SK-N-SH (cell line): ENCODE measurements around the gene DIS3L2. TPM values are rescaled to one million over a fixed set of nuclear protein-coding genes. Genes with fewer than 3 reads are reported as not detected.

ENCODE experiments used
- CTCF ChIA-PET: fragments of 300-600, 350-600 bp; formaldehyde crosslinking; extraction: SDS; loops from one replicate; lab custom pipeline; 2021; lab: Yijun Ruan, JAX
- POLR2A ChIA-PET: fragments of 350-600 bp; sonication (Branson Sonifier 250); formaldehyde crosslinking; extraction: SDS; loops from one replicate; lab custom pipeline; 2020; ENCODE audit warnings: antibody characterized with exemption, inconsistent platforms; lab: Yijun Ruan, JAX
- DNase-seq: peaks from one replicate; pipeline ENCODE4 v3.0.0; 2012
- H2AFZ ChIP-seq: fragments of 200-600 bp; sonication (generic); 2 replicates; pipeline ENCODE4 v1.8.1; 2016; ENCODE audit warnings: antibody characterized with exemption, mild to moderate bottlenecking, low read depth
- H3F3A ChIP-seq: fragments of 200-600 bp; sonication (generic); replicated peaks from 2 replicates; pipeline ENCODE3; 2016; ENCODE audit warnings: antibody characterized with exemption, mild to moderate bottlenecking; ENCODE audit not compliant: insufficient read depth
- H3K27ac ChIP-seq, 2 experiments: fragments of 200-500 bp in 1 of 2; fragments of 200-600 bp in 1 of 2; sonication (Bioruptor generic) in 1 of 2; sonication (generic), shearing (Covaris generic) in 1 of 2; 2 replicates each; pipeline versions ENCODE4 v1.5.1 to v1.6.1; 2014 to 2016; ENCODE audit warnings: low read depth in 2 of 2, inconsistent platforms in 1 of 2, low read length in 1 of 2, mild to moderate bottlenecking in 1 of 2, mixed read lengths in 1 of 2
- H3K27me3 ChIP-seq: fragments of 200-600 bp; sonication (generic), shearing (Covaris generic); 2 replicates; pipeline ENCODE4 v1.6.1; 2016; ENCODE audit warnings: mixed run types; ENCODE audit not compliant: insufficient read depth
- H3K36me3 ChIP-seq, 2 experiments: fragments of 200-500 bp in 1 of 2; fragments of 200-600 bp in 1 of 2; sonication (Bioruptor generic) in 1 of 2; sonication (generic) in 1 of 2; replicated peaks in 1 of 2; 2 replicates each; pipeline versions ENCODE3 to v1.5.1; 2014 to 2016; ENCODE audit warnings: low read length in 1 of 2, mild to moderate bottlenecking in 1 of 2; ENCODE audit not compliant: insufficient read depth in 2 of 2, control insufficient read depth in 1 of 2
- H3K4me1 ChIP-seq, 2 experiments: fragments of 200-500 bp in 1 of 2; fragments of 200-600 bp in 1 of 2; sonication (Bioruptor generic) in 1 of 2; sonication (generic), shearing (Covaris generic) in 1 of 2; 2 replicates each; pipeline versions ENCODE4 v1.5.1 to v1.6.1; 2014 to 2016; ENCODE audit warnings: low read depth in 1 of 2, low read length in 1 of 2, mixed run types in 1 of 2; ENCODE audit not compliant: insufficient read depth in 2 of 2, control insufficient read depth in 1 of 2
- H3K4me2 ChIP-seq: fragments of 200-600 bp; sonication (generic), shearing (Covaris generic); 2 replicates; pipeline ENCODE4 v1.6.1; 2017; ENCODE audit warnings: mixed run types
- H3K4me3 ChIP-seq, 2 experiments: fragments of 200-500 bp in 1 of 2; fragments of 200-600 bp in 1 of 2; sonication (Bioruptor generic) in 1 of 2; sonication (generic), shearing (Covaris generic) in 1 of 2; 2 replicates each; pipeline versions ENCODE4 v1.5.1 to v1.8.1; 2014 to 2016; ENCODE audit warnings: low read depth in 2 of 2, inconsistent platforms in 1 of 2, low read length in 1 of 2, mild to moderate bottlenecking in 1 of 2, mixed read lengths in 1 of 2, moderate library complexity in 1 of 2
- H3K79me2 ChIP-seq: fragments of 200-600 bp; sonication (generic); 2 replicates; pipeline ENCODE4 v1.8.1; 2017; ENCODE audit warnings: mild to moderate bottlenecking; ENCODE audit not compliant: insufficient read depth
- H3K9ac ChIP-seq: fragments of 200-600 bp; sonication (generic); 2 replicates; pipeline ENCODE4 v1.6.1; 2017; ENCODE audit warnings: mixed run types
- H3K9me2 ChIP-seq: fragments of 200-600 bp; sonication (generic); 2 replicates; pipeline ENCODE4 v1.6.1; 2017; ENCODE audit warnings: mixed run types
- H3K9me3 ChIP-seq: fragments of 200-600 bp; sonication (generic); 2 replicates; pipeline ENCODE4 v1.6.1; 2017; ENCODE audit warnings: mixed run types, mild to moderate bottlenecking, moderate library complexity
- H4K20me1 ChIP-seq: fragments of 200-600 bp; sonication (generic); 2 replicates; pipeline ENCODE4 v1.6.1; 2017; ENCODE audit warnings: mild to moderate bottlenecking, mixed run types; ENCODE audit not compliant: insufficient read depth
- CHD2 ChIP-seq: fragments of 150-350 bp; IDR thresholded peaks from 2 replicates; pipeline ENCODE4 v1.6.1; 2018; ENCODE audit warnings: low read length; ENCODE audit not compliant: partially characterized antibody
- EP300 ChIP-seq, 2 experiments: IDR thresholded peaks; 2 replicates each; pipeline versions ENCODE4 v1.4.0 to v1.6.1; 2012; ENCODE audit warnings: borderline replicate concordance in 1 of 2, low read depth in 1 of 2, low read length in 1 of 2
- GABPA ChIP-seq: IDR thresholded peaks from 2 replicates; pipeline ENCODE4 v1.4.0; 2012; ENCODE audit warnings: low read depth, mild to moderate bottlenecking
- GATA2 ChIP-seq: sonication (generic); formaldehyde crosslinking; IDR thresholded peaks from 2 replicates; pipeline ENCODE4 v1.5.0; 2020; ENCODE audit warnings: mild to moderate bottlenecking, missing genetic modification reagents
- JUND ChIP-seq: IDR thresholded peaks from 2 replicates; pipeline ENCODE4 v1.4.0; 2012
- MEF2A ChIP-seq: IDR thresholded peaks from 2 replicates; pipeline ENCODE4 v1.4.0; 2012; ENCODE audit warnings: low read depth, borderline replicate concordance
- NFIC ChIP-seq: IDR thresholded peaks from 2 replicates; pipeline ENCODE4 v1.4.0; 2012; ENCODE audit warnings: borderline replicate concordance
- PBX3 ChIP-seq: IDR thresholded peaks from 2 replicates; pipeline ENCODE4; 2012
- RXRA ChIP-seq: IDR thresholded peaks from 2 replicates; pipeline ENCODE4 v1.4.0; 2012; ENCODE audit warnings: low read depth, mild to moderate bottlenecking, borderline replicate concordance
- SMC3 ChIP-seq: IDR thresholded peaks from 2 replicates; pipeline ENCODE4 v1.6.1; 2012; ENCODE audit warnings: low read depth, low read length, improper control_type of control experiment
- TCF12 ChIP-seq: IDR thresholded peaks from 2 replicates; pipeline ENCODE4 v1.4.0; 2012
- WGBS: methylation state at CpG from one replicate; pipeline ENCODE4 v1.1.6; 2017; ENCODE audit warnings: low lambda C conversion rate; 5-methylcytosine and 5-hydroxymethylcytosine counted together
- polyA plus RNA-seq, 3 experiments: library from polyadenylated mRNA; depleted of rRNA; stranded (reverse); fragments of >200 nt; gene quantifications; 2 replicates each; pipeline ENCODE4 v1.2.3, GENCODE V29; 2012
- TF ChIP-seq, protein P1 (sequence below): IDR thresholded peaks from 2 replicates; pipeline ENCODE4 v1.4.0; 2012; ENCODE audit warnings: low read depth, borderline replicate concordance
- TF ChIP-seq, protein P2 (sequence below): fragments of 150-350 bp; IDR thresholded peaks from 2 replicates; pipeline ENCODE4 v1.6.1; 2016; ENCODE audit warnings: mild to moderate bottlenecking, low read depth, low read length
- TF ChIP-seq, protein P3 (sequence below): IDR thresholded peaks from 2 replicates; pipeline ENCODE4 v1.6.1; 2012; ENCODE audit warnings: mild to moderate bottlenecking, low read depth, low read length, moderate library complexity

The DIS3L2 gene
- polyA plus RNA-seq, 1 of the 3 experiments (the other 2 are of a cell fraction), result 17.9 TPM

DNA sequence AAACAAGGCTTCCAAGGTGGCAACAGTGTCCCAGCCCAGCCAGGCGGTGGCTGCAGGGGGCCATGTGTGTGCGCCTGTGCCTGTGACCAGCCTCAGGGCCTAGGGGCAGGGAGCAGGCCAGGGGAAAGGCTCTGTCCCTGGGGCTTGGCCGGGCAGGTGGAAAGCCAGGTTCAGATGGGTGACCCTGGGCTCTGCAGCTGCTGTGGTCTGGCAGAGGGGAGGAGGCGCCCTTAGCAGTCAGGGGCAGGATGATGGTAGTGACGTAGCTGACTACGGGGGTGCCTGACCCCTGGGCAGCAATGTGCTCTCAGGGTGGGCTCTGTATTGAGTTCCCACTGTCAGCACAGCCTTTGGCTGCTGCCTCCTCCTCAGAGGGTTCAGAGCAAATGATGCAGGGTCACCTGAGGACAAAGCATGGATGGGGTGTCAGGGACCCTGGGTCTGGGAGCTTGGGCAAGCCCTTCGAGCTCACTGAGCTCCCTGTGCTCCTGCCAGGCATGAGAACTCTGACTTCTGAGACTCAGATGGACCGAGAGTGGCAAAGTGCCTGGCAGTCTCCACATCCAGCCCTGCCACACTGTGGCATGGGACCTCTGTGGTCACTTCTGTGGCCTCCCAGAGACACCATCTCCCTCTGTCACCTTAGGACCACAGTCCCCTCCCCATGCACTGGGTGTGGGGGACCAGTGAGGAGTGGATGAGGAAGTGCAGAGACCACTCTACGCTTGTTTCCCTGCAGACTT, 360.5 kb downstream of the DIS3L2 start:
- Histone ChIP-seq H3K9me3 (no peaks in the 10 kb centered on the region), H3K36me3 (no peaks in the 10 kb centered on the region), H3K4me3 (no peak overlapping the region), H4K20me1 (peaks cover 12% of the 10 kb centered on the region), H3K27me3 (no peaks in the 10 kb centered on the region), H3K4me1 (peaks cover 0 to 20% of the 10 kb centered on the region in 2 experiments; a peak in 1 of 4 replicates), H3K9ac (no peak overlapping the region), H3K9me2 (no peaks in the 10 kb centered on the region), H2AFZ (no peak overlapping the region), H3F3A (no peaks in the 10 kb centered on the region), H3K27ac (no peak overlapping the region), H3K79me2 (no peaks in the 10 kb centered on the region), H3K4me2 (no peak overlapping the region)
- ChIA-PET POLR2A (no interaction called here), CTCF (interaction anchor here (1.0 to 13.4 kb wide), 4 partner anchors 14 to 397 kb away, joined by 3 to 214 read pairs (median 4); partner anchors contain the start of gene NPPC)
- 100% methylated on average over 3 of the region's 9 CpGs for WGBS
- TF ChIP-seq RXRA (no peak), GABPA (no peak), NFIC (no peak), EP300 (IDR thresholded peaks at IDR 0.05; ENCODE audit: borderline replicate concordance in 1 of 2, low read depth in 1 of 2, low read length in 1 of 2) (no peak), MEF2A (no peak), SMC3 (no peak), JUND (no peak), CHD2 (no peak), PBX3 (no peak), TCF12 (no peak), GATA2 (no peak)
- TF ChIP-seq, protein P1, sequence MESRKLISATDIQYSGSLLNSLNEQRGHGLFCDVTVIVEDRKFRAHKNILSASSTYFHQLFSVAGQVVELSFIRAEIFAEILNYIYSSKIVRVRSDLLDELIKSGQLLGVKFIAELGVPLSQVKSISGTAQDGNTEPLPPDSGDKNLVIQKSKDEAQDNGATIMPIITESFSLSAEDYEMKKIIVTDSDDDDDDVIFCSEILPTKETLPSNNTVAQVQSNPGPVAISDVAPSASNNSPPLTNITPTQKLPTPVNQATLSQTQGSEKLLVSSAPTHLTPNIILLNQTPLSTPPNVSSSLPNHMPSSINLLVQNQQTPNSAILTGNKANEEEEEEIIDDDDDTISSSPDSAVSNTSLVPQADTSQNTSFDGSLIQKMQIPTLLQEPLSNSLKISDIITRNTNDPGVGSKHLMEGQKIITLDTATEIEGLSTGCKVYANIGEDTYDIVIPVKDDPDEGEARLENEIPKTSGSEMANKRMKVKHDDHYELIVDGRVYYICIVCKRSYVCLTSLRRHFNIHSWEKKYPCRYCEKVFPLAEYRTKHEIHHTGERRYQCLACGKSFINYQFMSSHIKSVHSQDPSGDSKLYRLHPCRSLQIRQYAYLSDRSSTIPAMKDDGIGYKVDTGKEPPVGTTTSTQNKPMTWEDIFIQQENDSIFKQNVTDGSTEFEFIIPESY, result no peak
- TF ChIP-seq, protein P2, sequence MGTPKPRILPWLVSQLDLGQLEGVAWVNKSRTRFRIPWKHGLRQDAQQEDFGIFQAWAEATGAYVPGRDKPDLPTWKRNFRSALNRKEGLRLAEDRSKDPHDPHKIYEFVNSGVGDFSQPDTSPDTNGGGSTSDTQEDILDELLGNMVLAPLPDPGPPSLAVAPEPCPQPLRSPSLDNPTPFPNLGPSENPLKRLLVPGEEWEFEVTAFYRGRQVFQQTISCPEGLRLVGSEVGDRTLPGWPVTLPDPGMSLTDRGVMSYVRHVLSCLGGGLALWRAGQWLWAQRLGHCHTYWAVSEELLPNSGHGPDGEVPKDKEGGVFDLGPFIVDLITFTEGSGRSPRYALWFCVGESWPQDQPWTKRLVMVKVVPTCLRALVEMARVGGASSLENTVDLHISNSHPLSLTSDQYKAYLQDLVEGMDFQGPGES, result no peak
- TF ChIP-seq, protein P3, sequence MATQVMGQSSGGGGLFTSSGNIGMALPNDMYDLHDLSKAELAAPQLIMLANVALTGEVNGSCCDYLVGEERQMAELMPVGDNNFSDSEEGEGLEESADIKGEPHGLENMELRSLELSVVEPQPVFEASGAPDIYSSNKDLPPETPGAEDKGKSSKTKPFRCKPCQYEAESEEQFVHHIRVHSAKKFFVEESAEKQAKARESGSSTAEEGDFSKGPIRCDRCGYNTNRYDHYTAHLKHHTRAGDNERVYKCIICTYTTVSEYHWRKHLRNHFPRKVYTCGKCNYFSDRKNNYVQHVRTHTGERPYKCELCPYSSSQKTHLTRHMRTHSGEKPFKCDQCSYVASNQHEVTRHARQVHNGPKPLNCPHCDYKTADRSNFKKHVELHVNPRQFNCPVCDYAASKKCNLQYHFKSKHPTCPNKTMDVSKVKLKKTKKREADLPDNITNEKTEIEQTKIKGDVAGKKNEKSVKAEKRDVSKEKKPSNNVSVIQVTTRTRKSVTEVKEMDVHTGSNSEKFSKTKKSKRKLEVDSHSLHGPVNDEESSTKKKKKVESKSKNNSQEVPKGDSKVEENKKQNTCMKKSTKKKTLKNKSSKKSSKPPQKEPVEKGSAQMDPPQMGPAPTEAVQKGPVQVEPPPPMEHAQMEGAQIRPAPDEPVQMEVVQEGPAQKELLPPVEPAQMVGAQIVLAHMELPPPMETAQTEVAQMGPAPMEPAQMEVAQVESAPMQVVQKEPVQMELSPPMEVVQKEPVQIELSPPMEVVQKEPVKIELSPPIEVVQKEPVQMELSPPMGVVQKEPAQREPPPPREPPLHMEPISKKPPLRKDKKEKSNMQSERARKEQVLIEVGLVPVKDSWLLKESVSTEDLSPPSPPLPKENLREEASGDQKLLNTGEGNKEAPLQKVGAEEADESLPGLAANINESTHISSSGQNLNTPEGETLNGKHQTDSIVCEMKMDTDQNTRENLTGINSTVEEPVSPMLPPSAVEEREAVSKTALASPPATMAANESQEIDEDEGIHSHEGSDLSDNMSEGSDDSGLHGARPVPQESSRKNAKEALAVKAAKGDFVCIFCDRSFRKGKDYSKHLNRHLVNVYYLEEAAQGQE, result no peak
- DNase-seq, result no peak
